Spleen (tissue), 11 donors: ENCODE data around the gene MT1H. TPM values are rescaled to one million over a fixed set of nuclear protein-coding genes. Genes with fewer than 3 reads are reported as not detected.

ENCODE experiments used
- DNase-seq: peaks from one replicate; pipeline ENCODE4 v3.0.0-alpha.2; 2020
- H3K27ac ChIP-seq, 8 donors: fragments of 200-600 bp; sonication (generic) in 7 of 8; 1 replicate in 4 of 8; 2 replicates in 4 of 8; pipeline versions ENCODE4 v1.5.0 to v1.8.0; 2016 to 2021; ENCODE audit warnings: inconsistent platforms in 4 of 8, mild to moderate bottlenecking in 4 of 8, moderate library complexity in 1 of 8
- H3K27me3 ChIP-seq, 7 donors: fragments of 200-600 bp; sonication (generic) in 6 of 7; replicated peaks in 1 of 7; 1 replicate in 4 of 7; 2 replicates in 3 of 7; pipeline versions ENCODE4 v1.5.0 to v1.8.0; 2016 to 2021; ENCODE audit warnings: inconsistent platforms in 3 of 7, mild to moderate bottlenecking in 1 of 7
- H3K36me3 ChIP-seq, 6 donors: fragments of 200-600 bp; sonication (generic) in 5 of 6; 1 replicate in 4 of 6; 2 replicates in 2 of 6; pipeline versions ENCODE4 v1.5.0 to v1.8.0; 2016 to 2021; ENCODE audit warnings: inconsistent platforms in 2 of 6
- H3K4me1 ChIP-seq, 6 donors: fragments of 200-600 bp; sonication (generic) in 5 of 6; 1 replicate in 3 of 6; 2 replicates in 3 of 6; pipeline versions ENCODE4 v1.5.0 to v1.8.0; 2016 to 2021; ENCODE audit warnings: inconsistent platforms in 3 of 6
- H3K4me3 ChIP-seq, 8 donors: fragments of 200-600 bp; sonication (generic) in 7 of 8; 1 replicate in 4 of 8; 2 replicates in 4 of 8; pipeline versions ENCODE4 v1.5.0 to v1.8.0; 2016 to 2021; ENCODE audit warnings: inconsistent platforms in 4 of 8, mild to moderate bottlenecking in 4 of 8, moderate library complexity in 2 of 8
- H3K9me3 ChIP-seq, 8 donors: fragments of 200-600 bp; sonication (generic) in 7 of 8; 1 replicate in 4 of 8; 2 replicates in 4 of 8; pipeline versions ENCODE4 v1.5.0 to v1.8.0; 2016 to 2021; ENCODE audit warnings: inconsistent platforms in 4 of 8
- CTCF ChIP-seq, 11 experiments: fragments of 200-600 bp in 7 of 11; fragments of 450-650 bp in 4 of 11; sonication (generic) in 4 of 11; IDR thresholded peaks in 8 of 11; conservative IDR thresholded peaks in 3 of 11; 1 replicate in 7 of 11; 2 replicates in 4 of 11; pipeline versions ENCODE4 v1.4.0 to v1.8.0; 2016 to 2021; ENCODE audit warnings: antibody characterized with exemption in 11 of 11, inconsistent platforms in 4 of 11, mild to moderate bottlenecking in 1 of 11
- POLR2A ChIP-seq, 3 donors: fragments of 450-650 bp; IDR thresholded peaks; one replicate each; pipeline ENCODE4 v1.5.1; 2017; ENCODE audit warnings: antibody characterized with exemption in 3 of 3, mild to moderate bottlenecking in 1 of 3
- POLR2AphosphoS5 ChIP-seq, 3 donors: sonication (generic); formaldehyde crosslinking; IDR thresholded peaks; one replicate each; pipeline ENCODE4 v1.5.1; 2017; ENCODE audit warnings: antibody characterized with exemption in 3 of 3
- WGBS, 5 donors: extraction: QIAGEN DNeasy Blood & Tissue Kit in 3 of 5; methylation state at CpG; one replicate each; pipeline versions ENCODE4 v1.1.5 to v1.1.7; 2013 to 2018; 5-methylcytosine and 5-hydroxymethylcytosine counted together
- intact Hi-C: fragments of 100-400 bp; cut with DNase I; formaldehyde crosslinking; loops from one replicate; pipeline ENCODE4 v1.15.0; 2023; ENCODE audit warnings: low total_unique reads
- polyA plus RNA-seq, 3 donors: library from polyadenylated mRNA; stranded (reverse); fragments of 200-250 nt; gene quantifications; one replicate each; pipeline ENCODE4 v1.2.1, GENCODE V29; 2013
- total RNA-seq, 7 donors: library from RNA; depleted of rRNA in 3 of 7; stranded (reverse); fragments of >200 nt in 3 of 7; fragmentation: NEBNext Ultra II Directional in 4 of 7; extraction: Animal tissue kit (Norgen Biotek cat#: 25700) in 4 of 7; gene quantifications; one replicate each; pipeline versions ENCODE4 v1.1.0 to v1.2.1, GENCODE V29; 2016 to 2021
- donor health status: healthy with polysubstance abuse.
- donor health status: DM: no; HTN: no; CAD: no; lungs with moderate emphysema.
- donor health status: DM: no; HTN: no; CAD: no.
- donor health status: Bipolar disorder and iron deficiency.
- donor health status: healthy.
- donor health status: DM: no; HTN: no; CAD: no.
- donor health status: DM: yes; HTN: yes; CAD: no.

MT1H gene
- total and polyA plus RNA-seq, 10 donors: 0.54 to 1.1 (median 0.96) TPM; not detected in 7

- peaks cover 0 to 25% (median 16%) of the 10 kb centered on the region in 6 donors for H3K4me1 ChIP-seq
- no peaks in the 10 kb centered on the region for H3K36me3 ChIP-seq
- no peak overlapping the region for H3K27ac ChIP-seq
- no peak overlapping the region for H3K4me3 ChIP-seq
- no peaks in the 10 kb centered on the region for H3K9me3 ChIP-seq
- DNase-seq: no peak
- no peak for TF ChIP-seq POLR2AphosphoS5 (IDR thresholded peaks at IDR 0.05)
- TF ChIP-seq POLR2A (IDR thresholded peaks at IDR 0.05): no peak
- no peak for TF ChIP-seq CTCF (IDR thresholded peaks at IDR 0.05 in 8 of 11, conservative IDR thresholded peaks at IDR 0.05 in 3 of 11)
- intact Hi-C loops: no loop called here
- H3K27me3 ChIP-seq: peaks cover 0 to 39% (median 18%) of the 10 kb centered on the region in 7 donors
- 91 to 99% (median 96%) methylated on average over 2 of the region's 2 CpGs for WGBS, 5 donors
Observed at GRCh38 chr16:56623637-56624036, 46.0 kb upstream of the MT1H start.

GRCh38 chr16:56625140-56625942 is 44.3 kb upstream of the MT1H start, which contains the start of gene MT1E:
MT1E (plus strand) TSS chr16:56625781; CDS start chr16:56625852, 71 bp downstream.
- peak within 1 kb of the TSS; percentile 44 to 75 (median 48) for H3K4me3 ChIP-seq
- H3K9me3 ChIP-seq: no peaks in the 10 kb centered on the region
- peak in 2 of 3 donors; percentile 5 to 38 for TF ChIP-seq POLR2A (IDR thresholded peaks at IDR 0.05)
- TF ChIP-seq CTCF (IDR thresholded peaks at IDR 0.05 in 8 of 11, conservative IDR thresholded peaks at IDR 0.05 in 3 of 11): no peak
- peak; percentile 77 to 84 (median 84) for TF ChIP-seq POLR2AphosphoS5 (IDR thresholded peaks at IDR 0.05)
- intact Hi-C loops: no loop called here
- H3K27ac ChIP-seq: peak within 1 kb of the TSS; percentile 42 to 84 (median 79)
- H3K4me1 ChIP-seq: peaks cover 0 to 39% (median 21%) of the 10 kb centered on the region in 6 donors
- H3K36me3 ChIP-seq: no peaks in the 10 kb centered on the region
- no peak for DNase-seq
- WGBS, 5 donors: 2 to 5% (median 4%) methylated on average over 33 to 62 of the region's 62 CpGs
- H3K27me3 ChIP-seq: peaks cover 0 to 33% (median 18%) of the 10 kb centered on the region in 7 donors

DNA sequence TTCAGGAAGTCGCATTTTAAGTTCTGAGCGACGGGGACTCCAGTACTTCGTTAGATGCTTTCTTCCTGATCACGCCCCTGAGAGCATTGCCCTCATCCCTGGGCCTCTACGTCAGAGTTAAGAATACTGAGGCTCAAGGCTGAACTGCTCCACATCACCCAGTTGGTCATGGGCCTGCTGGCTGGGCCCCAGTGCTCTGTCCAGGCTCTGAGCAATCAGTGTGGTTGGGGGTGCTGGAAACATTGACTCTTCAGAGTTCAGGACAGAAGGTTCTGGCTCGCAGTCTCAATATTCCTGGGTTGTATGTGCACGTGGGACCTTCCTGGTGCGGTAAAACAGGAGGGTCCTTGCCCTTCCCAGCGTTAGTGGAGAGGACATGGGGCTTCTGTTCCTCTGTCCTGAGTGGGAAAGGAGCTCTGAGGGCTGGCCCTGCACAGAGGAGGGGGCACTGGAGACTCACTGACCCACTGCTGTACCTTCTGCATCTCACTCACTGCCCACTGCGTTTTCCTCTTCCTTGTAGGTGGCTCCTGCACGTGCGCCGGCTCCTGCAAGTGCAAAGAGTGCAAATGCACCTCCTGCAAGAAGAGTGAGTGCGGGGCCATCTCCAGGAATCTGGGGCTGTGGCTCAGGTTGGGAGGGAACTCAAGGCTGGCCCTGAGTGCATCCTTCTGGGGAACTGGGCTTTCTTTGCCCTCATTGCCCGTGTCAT is 43.5 kb upstream of the MT1H start:
- no peak for DNase-seq
- Histone ChIP-seq H3K9me3 (no peaks in the 10 kb centered on the region), H3K4me1 (peaks cover 0 to 43% (median 21%) of the 10 kb centered on the region in 6 donors), H3K36me3 (no peaks in the 10 kb centered on the region), H3K4me3 (peak overlapping the region; percentile 44 to 75 (median 48)), H3K27ac (peak overlapping the region; percentile 42 to 84 (median 79)), H3K27me3 (peaks cover 0 to 35% (median 18%) of the 10 kb centered on the region in 7 donors)
- WGBS, 5 donors: 22 to 36% (median 33%) methylated on average over 15 to 16 of the region's 16 CpGs
- intact Hi-C loops: no loop called here
- TF ChIP-seq CTCF (IDR thresholded peaks at IDR 0.05 in 8 of 11, conservative IDR thresholded peaks at IDR 0.05 in 3 of 11) (no peak), POLR2AphosphoS5 (IDR thresholded peaks at IDR 0.05) (no peak), POLR2A (IDR thresholded peaks at IDR 0.05) (no peak)
